Osteoblast (primary cell): ENCODE results near the gene SORCS2. TPM values are rescaled to one million over a fixed set of nuclear protein-coding genes. Genes with fewer than 3 reads are reported as not detected.

Experiments used
- DNase-seq: peaks from one replicate; pipeline ENCODE4 v3.0.0; 2011; ENCODE audit warnings: low spot score, mixed read lengths; ENCODE audit not compliant: insufficient read length; ENCODE audit errors: missing footprints
- H2AFZ ChIP-seq: 2 replicates; pipeline ENCODE4 v1.6.0; 2011; ENCODE audit warnings: mild to moderate bottlenecking, low read length
- H3K27ac ChIP-seq: 2 replicates; pipeline ENCODE4 v1.5.1; 2011; ENCODE audit warnings: mild to moderate bottlenecking, low read depth, low read length, moderate library complexity
- H3K27me3 ChIP-seq: 2 replicates; pipeline ENCODE4 v1.6.0; 2012; ENCODE audit warnings: mild to moderate bottlenecking, control low read depth, inconsistent platforms, low read length, moderate library complexity; ENCODE audit not compliant: insufficient read depth
- H3K36me3 ChIP-seq: 2 replicates; pipeline ENCODE4 v1.5.1; 2011; ENCODE audit warnings: mild to moderate bottlenecking, low read length, control low read depth, moderate library complexity; ENCODE audit not compliant: insufficient read depth
- H3K4me1 ChIP-seq: 2 replicates; pipeline ENCODE4 v1.5.1; 2011; ENCODE audit warnings: mild to moderate bottlenecking, low read length, control low read depth, moderate library complexity; ENCODE audit not compliant: insufficient read depth
- H3K4me2 ChIP-seq: 2 replicates; pipeline ENCODE4 v1.6.0; 2011; ENCODE audit warnings: mild to moderate bottlenecking, low read length; ENCODE audit not compliant: insufficient read depth
- H3K4me3 ChIP-seq: fragments of 200-600 bp; sonication (generic); 3 replicates; pipeline ENCODE4 v1.5.1; 2012; ENCODE audit warnings: mild to moderate bottlenecking, low read length, inconsistent platforms; ENCODE audit not compliant: insufficient read depth
- H3K79me2 ChIP-seq: 2 replicates; pipeline ENCODE4 v1.6.0; 2012; ENCODE audit warnings: mild to moderate bottlenecking, low read length, control low read depth, inconsistent platforms; ENCODE audit not compliant: insufficient read depth
- H3K9me3 ChIP-seq: 2 replicates; pipeline ENCODE4 v1.5.1; 2011; ENCODE audit warnings: low read depth, low read length, control low read depth
- H4K20me1 ChIP-seq: 2 replicates; pipeline ENCODE4 v1.6.0; 2012; ENCODE audit warnings: mild to moderate bottlenecking, low read length, control low read depth; ENCODE audit not compliant: insufficient read depth
- total RNA-seq: library from RNA; depleted of rRNA; stranded (reverse); fragments of >200 nt; gene quantifications from 2 replicates; pipeline ENCODE4 v1.2.3, GENCODE V29; 2012
- TF ChIP-seq, protein P1 (sequence below): IDR thresholded peaks from 2 replicates; pipeline ENCODE4 v1.5.1; 2011; ENCODE audit warnings: mild to moderate bottlenecking, low read depth, low read length, moderate library complexity; ENCODE audit errors: extremely low read depth

SORCS2 gene
- total RNA-seq, 1 donor = 9.0 TPM

DNA sequence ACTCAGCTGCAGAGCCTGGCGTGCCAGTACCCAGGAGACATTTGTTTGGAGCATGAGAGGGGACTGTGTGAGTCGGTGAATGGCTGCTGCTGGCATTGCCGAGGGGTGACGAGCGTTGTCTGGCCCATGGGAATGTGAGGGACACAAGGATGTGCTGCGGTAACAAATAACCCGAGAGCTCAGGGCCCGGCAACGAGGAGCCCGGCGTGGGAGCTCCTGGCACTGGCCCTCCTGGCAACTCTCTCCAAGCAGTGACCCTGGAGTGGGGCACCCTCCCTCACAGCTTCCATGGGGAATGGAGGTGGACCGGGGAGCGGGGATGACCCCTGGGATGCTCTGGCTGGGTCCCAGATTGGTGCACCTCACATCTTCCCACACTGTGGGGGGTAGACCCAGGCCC is 44.0 kb upstream of the SORCS2 start:
- no peak overlapping the region for H2AFZ ChIP-seq
- H3K4me3 ChIP-seq = no peak overlapping the region
- no peaks in the 10 kb centered on the region for H3K79me2 ChIP-seq
- H3K9me3 ChIP-seq = no peaks in the 10 kb centered on the region
- no peak overlapping the region for H3K27ac ChIP-seq
- DNase-seq = peak; percentile 13
- H4K20me1 ChIP-seq = no peaks in the 10 kb centered on the region
- H3K4me2 ChIP-seq = no peak overlapping the region
- no peaks in the 10 kb centered on the region for H3K36me3 ChIP-seq
- TF ChIP-seq, protein P1, sequence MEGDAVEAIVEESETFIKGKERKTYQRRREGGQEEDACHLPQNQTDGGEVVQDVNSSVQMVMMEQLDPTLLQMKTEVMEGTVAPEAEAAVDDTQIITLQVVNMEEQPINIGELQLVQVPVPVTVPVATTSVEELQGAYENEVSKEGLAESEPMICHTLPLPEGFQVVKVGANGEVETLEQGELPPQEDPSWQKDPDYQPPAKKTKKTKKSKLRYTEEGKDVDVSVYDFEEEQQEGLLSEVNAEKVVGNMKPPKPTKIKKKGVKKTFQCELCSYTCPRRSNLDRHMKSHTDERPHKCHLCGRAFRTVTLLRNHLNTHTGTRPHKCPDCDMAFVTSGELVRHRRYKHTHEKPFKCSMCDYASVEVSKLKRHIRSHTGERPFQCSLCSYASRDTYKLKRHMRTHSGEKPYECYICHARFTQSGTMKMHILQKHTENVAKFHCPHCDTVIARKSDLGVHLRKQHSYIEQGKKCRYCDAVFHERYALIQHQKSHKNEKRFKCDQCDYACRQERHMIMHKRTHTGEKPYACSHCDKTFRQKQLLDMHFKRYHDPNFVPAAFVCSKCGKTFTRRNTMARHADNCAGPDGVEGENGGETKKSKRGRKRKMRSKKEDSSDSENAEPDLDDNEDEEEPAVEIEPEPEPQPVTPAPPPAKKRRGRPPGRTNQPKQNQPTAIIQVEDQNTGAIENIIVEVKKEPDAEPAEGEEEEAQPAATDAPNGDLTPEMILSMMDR = no peak
- H3K4me1 ChIP-seq = no peaks in the 10 kb centered on the region
- H3K27me3 ChIP-seq = peaks cover 18% of the 10 kb centered on the region

DNA sequence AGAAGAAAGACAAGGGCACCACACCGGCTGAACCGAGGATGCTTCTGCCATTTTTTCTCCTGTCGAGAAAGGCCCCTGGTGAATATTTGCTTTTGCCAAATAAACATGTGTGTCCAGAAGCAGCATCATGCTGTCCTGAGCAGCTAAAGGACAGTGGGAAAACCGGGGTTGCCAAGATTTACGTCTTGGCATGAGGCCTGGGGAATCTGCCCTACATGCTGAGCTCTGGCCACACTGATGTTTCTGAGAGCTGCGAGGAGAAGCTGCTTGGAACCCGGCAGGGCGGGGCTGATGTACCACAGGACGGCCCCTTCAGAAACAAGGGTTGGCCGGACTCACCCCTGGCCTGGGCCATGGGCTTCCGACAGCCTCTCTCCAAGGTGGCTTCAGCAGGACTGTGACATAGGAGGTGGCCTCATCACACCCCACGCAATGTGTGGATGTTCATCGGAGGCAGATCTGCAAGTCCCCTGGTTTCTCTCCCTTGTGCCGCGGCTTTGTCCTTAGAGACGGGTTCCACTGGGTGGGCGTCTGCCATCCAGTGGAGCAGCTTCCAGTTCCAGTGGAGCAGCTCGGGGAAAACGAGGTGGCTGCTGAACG is 42.2 kb upstream of the SORCS2 start:
- TF ChIP-seq, protein P1 = no peak
- Histone ChIP-seq H3K27ac (no peak overlapping the region), H3K36me3 (no peaks in the 10 kb centered on the region), H3K4me2 (no peak overlapping the region), H4K20me1 (no peaks in the 10 kb centered on the region), H3K27me3 (peaks cover 19% of the 10 kb centered on the region), H3K4me1 (no peaks in the 10 kb centered on the region), H3K79me2 (no peaks in the 10 kb centered on the region), H3K9me3 (no peaks in the 10 kb centered on the region), H2AFZ (no peak overlapping the region), H3K4me3 (no peak overlapping the region)
- DNase-seq = peak; percentile 17

DNA sequence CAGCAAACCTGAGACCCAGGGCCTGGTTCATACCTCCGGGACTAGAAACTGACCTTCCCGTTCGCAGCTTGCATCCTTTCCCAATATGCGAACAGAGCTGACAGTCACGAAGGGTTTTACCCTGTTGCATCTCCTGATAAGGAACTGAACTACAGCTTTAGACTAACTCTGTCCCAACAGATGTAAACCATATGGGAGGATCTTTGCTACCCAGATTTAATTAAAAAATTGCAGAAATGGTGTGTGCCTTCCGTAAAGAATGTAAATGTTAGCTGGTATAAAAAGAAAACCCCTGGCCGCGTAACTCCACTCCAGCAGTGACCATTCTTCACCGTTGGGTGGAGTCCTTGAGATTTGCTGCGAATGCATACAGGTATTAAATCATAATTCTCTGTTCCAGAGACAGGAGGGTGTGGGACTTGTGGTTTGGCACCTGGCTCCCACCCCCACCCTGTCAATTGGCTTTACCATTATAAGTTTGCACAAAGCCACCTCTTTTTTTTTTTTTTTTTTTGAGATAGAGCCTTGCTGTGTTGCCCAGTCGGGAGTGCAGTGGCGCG is 40.6 kb upstream of the SORCS2 start:
- H3K4me3 ChIP-seq = no peak overlapping the region
- no peaks in the 10 kb centered on the region for H3K4me1 ChIP-seq
- no peak overlapping the region for H3K4me2 ChIP-seq
- H3K27ac ChIP-seq = no peak overlapping the region
- TF ChIP-seq, protein P1 = no peak
- peaks cover 19% of the 10 kb centered on the region for H3K27me3 ChIP-seq
- no peaks in the 10 kb centered on the region for H3K79me2 ChIP-seq
- H4K20me1 ChIP-seq = no peaks in the 10 kb centered on the region
- peak; percentile 75 for DNase-seq
- no peaks in the 10 kb centered on the region for H3K36me3 ChIP-seq
- H3K9me3 ChIP-seq = no peaks in the 10 kb centered on the region
- H2AFZ ChIP-seq = no peak overlapping the region

DNA sequence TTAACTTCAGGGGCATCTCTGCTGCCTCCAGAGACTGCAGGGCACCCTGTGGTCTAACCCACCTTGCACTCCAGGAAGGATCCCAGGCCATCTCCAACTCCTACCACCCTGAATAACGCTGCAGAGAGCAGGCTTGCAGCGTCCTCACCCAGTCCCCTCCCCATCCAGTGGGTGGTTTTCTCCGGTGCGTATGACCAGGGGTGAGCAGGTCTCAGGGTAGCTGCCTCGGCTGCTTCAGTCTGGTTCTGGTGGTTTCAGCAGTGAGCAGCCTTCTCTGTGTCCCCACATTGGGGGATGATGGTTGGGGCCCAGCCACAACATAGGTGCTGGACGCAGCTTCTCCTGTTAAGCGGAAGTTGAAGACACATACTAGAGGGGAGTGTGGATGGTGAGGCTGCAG is 38.6 kb upstream of the SORCS2 start:
- Histone ChIP-seq H2AFZ (no peak overlapping the region), H4K20me1 (no peaks in the 10 kb centered on the region), H3K9me3 (no peaks in the 10 kb centered on the region), H3K4me2 (no peak overlapping the region), H3K27me3 (peaks cover 23% of the 10 kb centered on the region), H3K79me2 (no peaks in the 10 kb centered on the region), H3K4me3 (no peak overlapping the region), H3K4me1 (no peaks in the 10 kb centered on the region), H3K36me3 (no peaks in the 10 kb centered on the region), H3K27ac (no peak overlapping the region)
- TF ChIP-seq, protein P1 = no peak
- peak; percentile 55 for DNase-seq
